Activated naive CD4-positive, alpha-beta T cell treated with anti-CD3 and anti-CD28 coated beads for 36 hours (primary cell): Measurements from ENCODE around the gene CCDC9B. TPM values are rescaled to one million over a fixed set of nuclear protein-coding genes. Genes with fewer than 3 reads are reported as not detected.

ENCODE experiments used
- CTCF ChIA-PET: fragments of 350-600 bp; sonication (Branson Sonifier 250); formaldehyde crosslinking; loops from one replicate; lab custom pipeline; 2021; ENCODE audit warnings: antibody characterized with exemption; lab: Charles Lee
- DNase-seq: peaks from one replicate; pipeline ENCODE4 v3.0.0-alpha.2; 2020
- H3K27ac Mint-ChIP-seq: one replicate; pipeline ENCODE4 v1.8.0; 2021; ENCODE audit warnings: mild to moderate bottlenecking, mixed read lengths
- H3K27me3 Mint-ChIP-seq: one replicate; pipeline ENCODE4 v1.8.0; 2021; ENCODE audit warnings: low read depth, mixed read lengths
- H3K36me3 Mint-ChIP-seq: one replicate; pipeline ENCODE4 v1.8.0; 2021; ENCODE audit warnings: low read depth, mixed read lengths
- H3K4me1 Mint-ChIP-seq: one replicate; pipeline ENCODE4 v1.8.0; 2021; ENCODE audit warnings: low read depth, mixed read lengths
- H3K4me3 Mint-ChIP-seq: one replicate; pipeline ENCODE4 v1.8.0; 2021; ENCODE audit warnings: mild to moderate bottlenecking, moderate library complexity, mixed read lengths
- H3K9me3 Mint-ChIP-seq: one replicate; pipeline ENCODE4 v1.8.0; 2021; ENCODE audit warnings: mixed read lengths
- intact Hi-C: fragments of 100-400 bp; cut with micrococcal nuclease; formaldehyde crosslinking; loops from one replicate; pipeline ENCODE4 v1.15.1; 2023
- total RNA-seq, 2 experiments: library from RNA; stranded (reverse); gene quantifications; one replicate each; pipeline ENCODE4 v1.2.3, GENCODE V29; 2021

CCDC9B gene
- total RNA-seq, 2 experiments from 2014 or later, result 1.9 to 2.2 TPM

- intact Hi-C loops, result no loop called here
- Mint-ChIP-seq H3K36me3 (no peaks in the 10 kb centered on the region), H3K4me1 (no peaks in the 10 kb centered on the region), H3K4me3 (no peak overlapping the region), H3K27me3 (no peaks in the 10 kb centered on the region), H3K27ac (no peak overlapping the region), H3K9me3 (no peaks in the 10 kb centered on the region)
- DNase-seq, result no peak
- CTCF ChIA-PET, result interaction anchor here (1.4 to 1.5 kb wide), 2 partner anchors 9 to 33 kb away, joined by 4 to 7 read pairs; partner anchors contain the start of gene KNSTRN
Observed at GRCh38 chr15:40372981-40373380, 32.2 kb upstream of the CCDC9B start.

- CTCF ChIA-PET, result interaction anchor here (0.7 to 5.6 kb wide), 6 partner anchors 33 to 154 kb away, joined by 3 to 50 read pairs (median 4); partner anchors contain the start of genes IVD and PLCB2
- intact Hi-C loops, result loop anchor here (2.0 kb wide), 2 partner anchors 49 to 137 kb away; no protein-coding TSS in a partner anchor
- H3K27ac Mint-ChIP-seq, result no peak overlapping the region
- no peaks in the 10 kb centered on the region for H3K27me3 Mint-ChIP-seq
- H3K9me3 Mint-ChIP-seq, result no peaks in the 10 kb centered on the region
- H3K36me3 Mint-ChIP-seq, result no peaks in the 10 kb centered on the region
- H3K4me1 Mint-ChIP-seq, result peaks cover 11% of the 10 kb centered on the region
- no peak for DNase-seq
- H3K4me3 Mint-ChIP-seq, result no peak overlapping the region
Observed at GRCh38 chr15:40369971-40370370, 29.2 kb upstream of the CCDC9B start.

- intact Hi-C loops, result loop anchor here (2.0 kb wide), 2 partner anchors 49 to 137 kb away; no protein-coding TSS in a partner anchor
- no peaks in the 10 kb centered on the region for H3K9me3 Mint-ChIP-seq
Observed at GRCh38 chr15:40369474-40369869, 28.7 kb upstream of the CCDC9B start.

GRCh38 chr15:40368719-40369473 is 28.2 kb upstream of the CCDC9B start:
- Mint-ChIP-seq H3K4me3 (peak overlapping the region; percentile 17), H3K4me1 (peaks cover 11% of the 10 kb centered on the region)

More at GRCh38 chr15:40369474-40369869, 28.7 kb upstream of the CCDC9B start:
- Mint-ChIP-seq H3K27ac (no peak overlapping the region), H3K27me3 (no peaks in the 10 kb centered on the region), H3K4me3 (no peak overlapping the region), H3K36me3 (no peaks in the 10 kb centered on the region), H3K4me1 (peaks cover 11% of the 10 kb centered on the region)
- DNase-seq, result no peak
- CTCF ChIA-PET, result interaction anchor here (0.7 to 5.8 kb wide), 12 partner anchors 8 to 155 kb away, joined by 3 to 50 read pairs (median 5); partner anchors contain the start of genes IVD and PLCB2

GRCh38 chr15:40367686-40368611 is 27.2 kb upstream of the CCDC9B start:
- intact Hi-C loops, result loop anchor here (1.0 to 2.0 kb wide), 7 partner anchors 10 to 139 kb away; partner anchors contain the start of genes DISP2, IVD and KNSTRN
- no peak overlapping the region for H3K27ac Mint-ChIP-seq
- no peaks in the 10 kb centered on the region for H3K9me3 Mint-ChIP-seq
- peak overlapping the region; percentile 75 for H3K4me3 Mint-ChIP-seq
- peaks cover 11% of the 10 kb centered on the region for H3K4me1 Mint-ChIP-seq
- no peaks in the 10 kb centered on the region for H3K36me3 Mint-ChIP-seq
- H3K27me3 Mint-ChIP-seq, result no peaks in the 10 kb centered on the region
- CTCF ChIA-PET, result interaction anchor here (0.5 to 5.8 kb wide), 30 partner anchors 9 to 222 kb away, joined by 3 to 50 read pairs (median 4); partner anchors contain the start of genes DISP2, IVD, KNSTRN and PLCB2
- DNase-seq, result peak; percentile 91

More at GRCh38 chr15:40368719-40369473, 28.2 kb upstream of the CCDC9B start:
- H3K27ac Mint-ChIP-seq, result no peak overlapping the region
- intact Hi-C loops, result loop anchor here (1.0 to 2.0 kb wide), 7 partner anchors 11 to 138 kb away; partner anchors contain the start of genes DISP2, IVD and KNSTRN
- CTCF ChIA-PET, result interaction anchor here (0.5 to 5.8 kb wide), 28 partner anchors 8 to 221 kb away, joined by 3 to 50 read pairs (median 4); partner anchors contain the start of genes BAHD1, DISP2, IVD and KNSTRN
- H3K36me3 Mint-ChIP-seq, result no peaks in the 10 kb centered on the region
- no peaks in the 10 kb centered on the region for H3K27me3 Mint-ChIP-seq
- H3K9me3 Mint-ChIP-seq, result no peaks in the 10 kb centered on the region
- no peak for DNase-seq

GRCh38 chr15:40367371-40367685 is 26.6 kb upstream of the CCDC9B start:
- intact Hi-C loops, result no loop called here
- Mint-ChIP-seq H3K4me1 (peaks cover 11% of the 10 kb centered on the region), H3K9me3 (no peaks in the 10 kb centered on the region), H3K36me3 (no peaks in the 10 kb centered on the region), H3K27ac (no peak overlapping the region), H3K4me3 (peak overlapping the region; percentile 75), H3K27me3 (no peaks in the 10 kb centered on the region)
- DNase-seq, result no peak
- CTCF ChIA-PET, result interaction anchor here (0.7 to 5.8 kb wide), 15 partner anchors 10 to 103 kb away, joined by 3 to 50 read pairs (median 4); partner anchors contain the start of genes DISP2, IVD, KNSTRN and PLCB2

- no peaks in the 10 kb centered on the region for H3K36me3 Mint-ChIP-seq
- H3K27ac Mint-ChIP-seq, result no peak overlapping the region
- no peak for DNase-seq
- H3K27me3 Mint-ChIP-seq, result no peaks in the 10 kb centered on the region
- H3K9me3 Mint-ChIP-seq, result no peaks in the 10 kb centered on the region
- peaks cover 11% of the 10 kb centered on the region for H3K4me1 Mint-ChIP-seq
- intact Hi-C loops, result no loop called here
- CTCF ChIA-PET, result interaction anchor here (0.7 to 5.8 kb wide), 14 partner anchors 8 to 103 kb away, joined by 3 to 50 read pairs (median 4); partner anchors contain the start of genes IVD, KNSTRN and PLCB2
- peak overlapping the region; percentile 75 for H3K4me3 Mint-ChIP-seq
Observed at GRCh38 chr15:40366457-40367370, 26.0 kb upstream of the CCDC9B start.

- intact Hi-C loops, result no loop called here
- Mint-ChIP-seq H3K9me3 (no peaks in the 10 kb centered on the region), H3K4me3 (no peak overlapping the region)
Observed at GRCh38 chr15:40365624-40366456, 25.1 kb upstream of the CCDC9B start.

GRCh38 chr15:40365016-40365415 is 24.3 kb upstream of the CCDC9B start:
- no peak overlapping the region for H3K4me3 Mint-ChIP-seq
- no peak for DNase-seq
- H3K27ac Mint-ChIP-seq, result no peak overlapping the region
- H3K4me1 Mint-ChIP-seq, result peaks cover 11% of the 10 kb centered on the region
- no peaks in the 10 kb centered on the region for H3K9me3 Mint-ChIP-seq
- H3K36me3 Mint-ChIP-seq, result no peaks in the 10 kb centered on the region
- intact Hi-C loops, result no loop called here
- CTCF ChIA-PET, result interaction anchor here (0.7 to 5.8 kb wide), 6 partner anchors 22 to 90 kb away, joined by 3 to 50 read pairs (median 5); no protein-coding TSS in a partner anchor
- no peaks in the 10 kb centered on the region for H3K27me3 Mint-ChIP-seq

More at GRCh38 chr15:40365624-40366456, 25.1 kb upstream of the CCDC9B start:
- Mint-ChIP-seq H3K4me1 (peaks cover 11% of the 10 kb centered on the region), H3K27me3 (no peaks in the 10 kb centered on the region), H3K27ac (no peak overlapping the region), H3K36me3 (no peaks in the 10 kb centered on the region)
- CTCF ChIA-PET, result interaction anchor here (0.7 to 5.8 kb wide), 11 partner anchors 9 to 104 kb away, joined by 3 to 50 read pairs (median 3); no protein-coding TSS in a partner anchor
- no peak for DNase-seq

GRCh38 chr15:40364251-40364650 is 23.5 kb upstream of the CCDC9B start:
- Mint-ChIP-seq H3K27me3 (no peaks in the 10 kb centered on the region), H3K4me1 (peaks cover 11% of the 10 kb centered on the region), H3K36me3 (no peaks in the 10 kb centered on the region), H3K27ac (no peak overlapping the region), H3K9me3 (no peaks in the 10 kb centered on the region), H3K4me3 (no peak overlapping the region)
- DNase-seq, result no peak
- CTCF ChIA-PET, result interaction anchor here (5.6 to 5.8 kb wide), 2 partner anchors 21 to 59 kb away, joined by 29 to 50 read pairs; no protein-coding TSS in a partner anchor
- intact Hi-C loops, result no loop called here
